CD1c-positive myeloid dendritic cell (primary cell): ENCODE data around the gene RRBP1.

Experiments
- DNase-seq: peaks from one replicate; pipeline ENCODE4 v3.0.0-alpha.2; 2016; ENCODE audit errors: extremely low spot score

RRBP1 gene

GRCh38 chr20:17647391-17648314, 34.4 kb downstream of the RRBP1 start:
- DNase-seq, result no peak

GRCh38 chr20:17646961-17647301, 35.1 kb downstream of the RRBP1 start:
- no peak for DNase-seq

DNA sequence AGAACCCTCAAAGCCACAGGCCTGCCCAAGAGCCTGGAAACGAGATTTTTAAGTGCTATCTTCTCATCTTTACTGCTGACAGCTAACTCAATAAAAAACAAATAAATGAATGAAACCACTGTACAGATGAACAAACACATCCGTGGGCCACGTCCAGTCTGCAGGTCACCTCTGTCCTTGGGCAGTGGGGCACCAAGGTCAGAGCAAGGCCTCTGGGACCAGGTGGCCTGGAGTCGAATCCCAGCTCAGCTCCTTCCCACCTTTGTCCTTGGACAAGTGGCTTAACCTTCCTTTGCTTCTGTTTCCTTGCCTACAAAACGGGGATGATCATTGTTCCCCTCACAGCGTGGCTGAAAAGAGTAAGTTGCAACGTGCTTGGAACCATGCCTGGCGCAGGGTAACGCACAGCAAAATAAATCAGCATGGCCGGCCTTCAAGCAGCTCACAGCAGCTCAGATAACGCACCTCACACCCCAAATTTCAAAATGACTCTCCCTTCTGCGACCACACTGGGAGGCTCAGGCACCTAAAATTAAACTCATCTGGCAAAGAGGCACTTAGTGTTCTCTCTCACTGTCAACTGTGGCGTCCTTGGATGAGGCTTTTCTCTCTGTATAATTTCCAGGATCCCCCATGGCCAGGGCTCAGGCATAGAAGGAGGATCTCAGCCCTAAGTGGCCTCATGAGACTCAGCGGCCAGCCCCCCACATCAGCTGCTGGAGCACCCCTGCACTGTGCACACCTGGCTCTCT, 35.7 kb downstream of the RRBP1 start:
- no peak for DNase-seq

GRCh38 chr20:17645546-17646208, 36.4 kb downstream of the RRBP1 start:
- no peak for DNase-seq

- DNase-seq, result no peak
These were observed 37.0 kb downstream of the RRBP1 start for GRCh38 chr20:17645010-17645409.

GRCh38 chr20:17644451-17644850, 37.6 kb downstream of the RRBP1 start:
- no peak for DNase-seq

- no peak for DNase-seq
These were observed 38.4 kb downstream of the RRBP1 start for GRCh38 chr20:17643531-17644188.

DNA sequence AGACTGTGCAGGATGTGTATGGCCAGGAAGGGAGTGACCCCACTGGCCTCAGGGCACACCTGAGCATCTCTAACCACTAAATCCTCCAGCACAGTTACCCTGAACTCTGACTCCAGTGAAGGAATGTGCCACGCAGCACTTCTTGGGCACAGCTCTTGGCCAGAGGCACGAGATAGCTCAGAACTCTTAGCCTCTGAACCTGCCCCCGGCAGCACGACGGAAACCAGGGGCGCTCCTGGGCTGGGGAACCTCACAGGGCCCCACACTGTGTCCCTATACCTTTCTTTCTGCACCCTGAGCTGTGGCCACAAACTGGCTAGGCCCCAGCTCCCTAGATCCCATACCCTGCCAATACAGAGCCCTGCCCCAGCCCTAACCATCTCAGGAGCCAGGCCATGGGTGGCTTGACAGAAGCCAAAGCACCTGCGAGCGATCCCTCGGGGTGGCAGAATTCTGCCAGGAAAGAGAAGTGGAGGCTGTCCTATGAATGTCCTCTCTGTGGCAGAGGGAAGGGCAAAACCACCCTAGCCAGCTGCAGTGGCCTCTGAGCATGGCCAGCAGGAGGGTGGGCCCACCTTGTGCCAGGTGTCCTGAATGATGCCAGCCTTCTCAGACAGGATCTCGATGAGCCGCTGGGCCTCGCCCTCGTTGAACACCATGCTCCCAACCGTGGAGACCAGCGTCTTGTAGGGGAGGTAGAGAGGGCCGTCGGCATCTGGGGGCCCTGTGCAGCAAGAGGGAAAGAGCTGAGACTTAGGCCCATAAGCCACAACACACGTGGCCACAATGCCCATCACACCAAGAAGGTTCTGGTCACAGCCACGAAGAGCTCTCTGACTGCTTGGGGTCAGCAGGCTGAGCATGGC, 39.4 kb downstream of the RRBP1 start:
- no peak for DNase-seq

DNA sequence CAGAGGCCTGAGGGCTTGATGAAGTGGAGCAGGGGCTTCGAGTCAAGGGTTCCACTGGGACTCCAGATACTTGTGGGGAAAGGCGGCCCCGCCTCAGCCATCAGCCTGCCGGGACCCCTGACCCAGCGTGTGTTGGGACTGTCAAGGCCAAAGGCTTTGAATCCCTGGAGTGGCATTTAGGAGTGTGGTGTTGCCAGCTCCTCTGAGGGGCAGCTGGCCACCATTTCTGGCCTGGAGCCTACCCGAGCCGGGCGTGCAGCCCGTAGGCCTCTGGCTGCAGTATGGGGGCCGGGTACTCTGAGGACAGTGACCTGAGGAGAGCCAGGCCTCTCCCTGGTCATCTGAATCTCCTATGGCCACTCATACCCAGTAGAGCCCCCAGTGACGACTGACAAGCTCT, 40.0 kb downstream of the RRBP1 start:
- no peak for DNase-seq

GRCh38 chr20:17641520-17641964, 40.5 kb downstream of the RRBP1 start:
- no peak for DNase-seq

DNA sequence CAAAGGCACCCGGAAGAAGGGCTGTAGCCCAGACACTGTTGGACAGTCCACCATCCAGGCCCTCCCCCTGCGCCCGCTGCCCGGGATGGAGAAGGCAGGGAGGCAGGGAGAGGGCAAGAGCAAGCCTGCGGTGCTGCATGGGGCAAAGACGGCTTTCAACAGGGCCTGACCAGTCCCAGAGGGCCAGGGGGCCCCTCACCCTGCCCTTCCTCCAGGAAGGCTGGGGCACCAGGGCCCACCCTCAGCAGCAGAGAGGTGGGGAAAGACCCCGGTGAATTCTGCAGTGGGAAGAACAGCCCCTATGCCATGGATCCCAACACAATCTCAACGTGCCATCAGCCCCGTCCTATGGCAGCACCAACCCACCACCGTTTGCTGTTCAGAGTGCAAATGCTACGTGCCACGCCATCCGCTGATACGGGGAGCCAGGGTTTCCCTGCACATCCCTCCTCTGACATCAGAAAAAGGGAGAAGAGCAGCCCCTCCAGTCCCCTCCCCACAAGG, 41.1 kb downstream of the RRBP1 start:
- DNase-seq, result no peak

GRCh38 chr20:17640146-17640874, 41.7 kb downstream of the RRBP1 start:
- no peak for DNase-seq

- DNase-seq, result no peak
These were observed 43.1 kb downstream of the RRBP1 start for GRCh38 chr20:17638835-17639407.

- DNase-seq, result no peak
These were observed 43.9 kb downstream of the RRBP1 start for GRCh38 chr20:17637985-17638640.

DNA sequence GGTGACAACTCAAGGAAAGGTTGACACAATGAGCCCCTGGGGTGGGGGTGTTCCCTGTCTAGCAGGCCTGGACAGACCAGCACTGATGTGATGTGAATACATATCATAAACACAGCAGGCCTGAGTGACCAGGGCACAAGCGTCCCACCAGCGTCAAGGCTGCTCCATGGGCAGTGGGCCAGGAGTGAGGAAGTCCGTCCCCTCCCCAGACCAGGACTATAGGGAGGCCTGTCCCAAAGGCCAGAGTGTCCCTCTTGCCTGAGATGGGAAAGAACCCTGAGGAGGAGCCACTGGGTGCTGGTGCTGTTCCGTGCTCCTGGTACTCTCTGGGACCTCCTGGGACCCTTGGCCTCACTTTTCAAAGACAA, 44.6 kb downstream of the RRBP1 start:
- no peak for DNase-seq

- no peak for DNase-seq
These were observed 45.3 kb downstream of the RRBP1 start for GRCh38 chr20:17636523-17637412.

- peak; percentile 6 for DNase-seq
These were observed 46.5 kb downstream of the RRBP1 start for GRCh38 chr20:17635332-17636244.
